ENCODE measurements around the gene F5.
"Not testable (repeated sequence)": the region's sequence is repeated elsewhere in the genome, so short reads cannot be mapped to it uniquely, and the experiment has no call there.

F5 gene

DNA sequence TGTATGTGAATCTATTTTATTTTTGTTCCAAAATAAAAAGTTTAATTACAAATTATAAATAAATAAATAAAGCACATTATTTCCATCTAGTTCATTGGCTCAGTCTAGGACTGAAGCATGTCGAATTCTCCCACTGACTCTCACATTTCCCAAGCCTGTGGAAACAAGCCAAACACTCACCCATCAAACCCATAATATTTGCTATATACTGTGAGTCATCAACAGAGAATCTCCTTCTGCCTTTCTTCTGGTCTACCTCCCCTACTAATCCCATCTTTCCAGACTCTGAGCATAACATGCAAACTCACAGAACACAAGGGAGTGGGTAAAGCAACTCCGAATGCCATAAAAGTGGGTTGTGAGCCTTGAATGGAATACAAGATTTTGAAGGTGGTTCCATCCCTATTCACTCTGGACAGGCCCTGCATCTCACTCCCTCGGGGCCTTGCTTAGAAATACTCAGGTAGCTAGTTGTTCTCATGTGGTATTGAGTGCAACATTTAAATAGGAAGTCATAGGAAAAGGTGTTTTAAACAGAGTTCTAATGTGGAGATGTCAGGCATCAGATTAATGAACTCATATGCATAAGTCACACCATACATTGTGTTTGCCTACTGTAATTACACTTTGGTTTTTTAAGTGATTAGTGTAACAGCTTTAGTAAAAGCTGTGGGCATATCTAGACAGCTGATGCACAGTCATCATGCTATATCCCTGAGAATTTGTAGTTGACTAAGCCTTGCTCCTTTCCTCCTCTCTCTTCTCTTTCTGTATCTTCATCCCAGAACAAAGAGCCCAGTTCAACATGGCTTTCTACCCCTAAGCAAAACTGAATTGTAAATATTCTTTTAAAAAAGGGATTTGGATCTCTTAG, 47.0 kb downstream of the F5 start:
- DNase-seq: no peak

DNA sequence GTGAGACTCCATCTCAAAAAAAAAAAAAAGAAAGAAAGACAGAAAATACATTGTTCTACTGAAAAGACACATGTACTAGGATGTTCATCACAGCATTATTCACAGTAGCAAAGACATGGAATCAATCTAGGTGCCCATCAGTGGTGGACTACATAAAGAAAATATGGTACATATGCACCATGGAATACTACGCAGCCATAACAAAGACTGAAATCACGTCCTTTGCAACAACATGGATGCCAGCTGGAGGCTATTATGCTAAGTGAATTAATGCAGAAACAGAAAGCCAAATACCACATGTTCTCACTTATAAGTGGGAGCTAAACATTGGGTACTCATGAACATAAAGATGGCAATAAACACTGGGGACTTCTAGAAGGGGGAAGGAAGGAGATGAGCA, 51.6 kb downstream of the F5 start:
- DNase-seq: no peak

- not testable (repeated sequence) for DNase-seq
Measured at GRCh38 chr1:169533528-169534190, 52.6 kb downstream of the F5 start.

- DNase-seq: no peak
Measured at GRCh38 chr1:169530448-169530847, 55.8 kb downstream of the F5 start.

DNA sequence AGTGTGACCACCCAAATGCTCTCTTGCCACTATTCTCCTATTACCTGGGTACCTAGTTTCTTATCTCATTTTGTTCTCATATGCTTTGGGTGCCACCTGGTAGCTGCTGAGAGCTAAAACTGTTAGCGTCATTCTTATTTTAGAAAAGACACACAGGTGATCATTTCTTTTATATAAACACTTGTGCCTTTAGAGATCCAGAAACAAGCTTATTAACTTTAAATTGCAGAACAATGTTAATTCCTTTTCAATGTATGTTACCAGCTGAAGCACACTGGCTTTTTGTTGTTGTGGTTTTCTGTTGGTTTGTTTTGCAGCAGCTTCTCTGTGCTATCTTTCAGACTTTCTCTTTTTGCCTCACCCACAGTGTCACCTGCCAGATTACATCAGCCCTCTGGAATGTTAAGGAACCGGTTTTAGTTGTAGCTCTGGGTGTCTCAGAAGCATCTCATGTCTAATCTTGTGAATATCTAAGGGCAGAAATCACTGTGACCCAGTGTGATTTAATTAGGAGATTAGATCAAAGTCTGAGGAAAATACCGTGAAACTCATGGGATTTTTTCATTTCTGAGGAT, 57.1 kb downstream of the F5 start:
- DNase-seq: no peak

DNA sequence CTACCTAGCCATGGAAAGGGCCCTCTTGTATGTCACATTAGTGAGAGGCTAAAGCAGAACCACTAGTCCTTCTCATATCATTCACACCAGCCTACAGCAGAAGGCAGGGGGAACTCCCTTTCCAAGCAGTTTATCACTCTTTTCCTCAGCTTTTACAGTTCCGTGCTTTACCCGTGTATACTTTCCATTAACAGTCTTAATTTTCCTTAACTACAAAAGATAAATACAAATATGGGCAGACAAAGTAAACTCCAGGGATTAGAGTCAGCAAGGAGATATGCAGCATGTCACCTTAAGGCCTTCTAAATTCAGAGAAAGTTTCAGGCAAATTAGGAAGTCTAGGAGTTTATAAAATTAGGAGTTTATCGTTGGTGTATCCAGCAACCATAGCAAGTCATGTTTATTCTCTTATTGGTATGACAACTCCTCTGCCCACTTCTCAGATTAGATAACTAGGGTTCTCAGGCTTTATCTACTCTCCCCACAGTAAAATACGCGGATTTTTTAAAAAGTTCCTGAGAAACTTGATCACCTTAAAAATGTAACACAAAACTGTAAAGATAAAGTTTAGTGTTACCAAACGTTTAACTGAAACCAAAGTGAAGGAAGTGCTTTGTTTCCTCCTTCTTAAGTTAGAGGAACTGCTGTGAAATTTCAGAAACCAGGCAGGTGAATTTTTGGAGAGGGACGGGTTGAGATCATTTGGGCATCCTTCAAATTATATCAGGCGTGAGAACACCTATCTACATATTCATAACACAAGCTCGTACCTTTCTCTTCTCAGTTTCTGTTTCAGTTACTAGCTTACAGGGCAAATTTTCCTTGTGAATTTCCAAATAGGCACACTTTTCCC, 57.8 kb downstream of the F5 start:
- DNase-seq: no peak

- DNase-seq: no peak
Measured at GRCh38 chr1:169527451-169528214, 58.6 kb downstream of the F5 start.

GRCh38 chr1:169527001-169527400, 59.3 kb downstream of the F5 start:
- DNase-seq: no peak

DNA sequence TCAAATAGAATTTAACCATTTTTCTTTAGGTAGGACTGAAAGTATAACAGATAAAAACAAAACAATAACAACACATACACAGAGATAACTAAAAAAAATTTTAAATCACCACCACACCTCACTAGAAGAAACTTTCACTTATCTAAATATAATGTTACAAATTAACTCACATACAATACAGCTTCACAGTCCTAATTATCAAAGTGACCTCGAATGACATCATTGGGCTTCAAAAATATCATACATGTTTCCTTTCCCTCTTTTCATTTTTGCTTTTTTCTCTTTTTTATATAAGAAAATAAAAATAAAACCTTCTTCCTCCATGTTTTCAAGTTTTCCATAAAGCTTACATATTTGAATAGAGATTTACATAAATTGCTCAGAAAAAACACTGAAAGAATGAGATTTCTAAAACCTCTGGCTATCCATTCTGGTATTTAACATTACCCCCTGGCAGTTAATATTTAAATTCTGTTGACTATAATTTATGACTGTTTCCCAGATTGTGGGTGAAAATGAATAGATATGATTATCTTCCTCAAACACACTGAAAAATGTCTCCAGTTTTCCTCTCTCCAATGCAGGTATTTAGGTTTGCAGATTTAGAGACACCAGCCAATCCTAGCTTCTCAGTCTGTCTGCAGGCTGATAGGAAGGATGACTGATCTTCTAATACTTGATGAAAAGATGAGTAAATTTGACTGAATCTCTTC, 60.0 kb downstream of the F5 start:
- DNase-seq: no peak

DNA sequence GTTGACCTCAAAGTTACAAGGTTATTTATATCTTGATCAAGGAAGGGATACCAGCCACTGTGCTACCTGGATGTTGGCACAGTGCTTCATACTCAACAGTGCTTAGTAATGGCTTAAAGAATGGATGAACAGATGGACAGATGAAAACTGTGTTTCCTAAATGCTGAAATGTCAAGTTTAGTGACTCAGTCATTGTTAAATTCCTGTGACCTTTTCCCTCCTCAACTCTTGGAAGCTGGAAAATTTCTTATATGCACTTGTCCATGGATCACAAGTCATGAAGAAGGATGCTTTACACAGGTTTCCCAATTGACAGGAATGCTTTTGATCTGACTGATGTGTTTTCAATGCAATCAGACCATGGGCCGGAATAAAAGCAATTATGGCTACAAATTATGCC, 60.9 kb downstream of the F5 start:
- no peak for DNase-seq

- no peak for DNase-seq
Measured at GRCh38 chr1:169523904-169524303, 62.4 kb downstream of the F5 start.

DNA sequence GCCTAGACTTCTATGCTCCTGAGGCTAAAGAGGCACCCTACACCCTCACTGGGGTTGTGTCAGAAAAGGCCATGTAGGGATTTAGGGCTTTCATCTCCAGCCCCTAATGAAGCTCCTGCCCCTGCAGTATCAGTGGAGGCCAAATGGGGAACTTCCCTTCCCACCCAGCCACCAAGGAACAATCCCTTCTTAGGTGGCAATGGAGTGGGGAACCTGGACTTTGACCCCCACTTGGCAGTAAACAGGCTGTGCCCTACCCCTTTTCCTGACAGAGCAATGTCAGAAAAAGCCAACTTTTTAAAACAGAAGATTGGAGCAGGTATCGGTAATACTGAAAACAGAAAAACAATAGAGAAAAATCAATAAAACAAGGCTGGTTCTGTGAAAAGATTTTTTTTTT, 65.1 kb downstream of the F5 start:
- no peak for DNase-seq

DNA sequence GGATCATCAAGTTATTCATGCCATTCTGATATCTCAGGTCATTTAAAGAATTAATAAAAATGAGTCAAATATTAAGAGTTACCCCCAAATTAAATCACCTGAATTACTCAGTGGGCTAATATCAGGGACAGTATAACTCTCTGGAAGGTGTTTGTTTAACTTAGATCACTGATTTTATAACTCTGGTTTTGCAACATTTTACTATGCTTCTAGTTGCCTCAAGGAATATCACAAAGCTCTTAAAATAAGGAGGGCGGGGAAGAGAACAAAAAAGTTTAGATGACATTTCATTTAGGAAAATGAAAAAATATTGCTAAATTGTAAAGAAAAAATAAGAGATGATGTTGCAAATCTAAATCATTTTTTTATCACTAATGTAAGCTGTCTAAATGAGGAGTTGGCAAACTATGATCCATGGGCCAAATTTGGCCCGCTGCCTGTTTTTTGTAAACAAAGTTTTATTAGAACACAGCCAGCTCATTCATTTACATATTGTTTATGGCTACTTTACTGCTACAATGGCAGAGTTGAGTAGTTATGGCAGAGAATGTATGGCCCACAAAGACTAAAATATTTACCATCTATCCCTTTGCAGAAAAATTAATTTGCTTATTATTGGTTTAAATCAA, 68.6 kb downstream of the F5 start:
- DNase-seq: no peak

DNA sequence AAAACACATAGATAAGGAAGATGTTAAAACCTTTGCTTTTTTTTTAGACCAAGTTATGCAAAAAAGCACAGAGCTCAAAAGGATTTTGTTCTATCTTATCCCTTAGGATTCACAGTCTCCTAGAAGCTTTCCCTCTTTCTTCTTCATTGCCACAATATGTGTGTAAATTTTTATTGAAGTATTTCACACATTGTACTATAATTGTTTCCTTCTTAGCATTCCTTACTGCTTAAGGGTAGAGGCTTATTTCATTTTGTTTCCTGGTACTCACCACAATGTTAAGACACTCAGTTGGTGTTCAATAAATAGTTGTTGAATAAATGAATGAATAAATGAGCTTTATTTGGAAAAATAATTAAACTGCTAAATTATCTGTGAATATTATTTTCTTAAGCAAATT, 70.6 kb downstream of the F5 start:
- no peak for DNase-seq

DNA sequence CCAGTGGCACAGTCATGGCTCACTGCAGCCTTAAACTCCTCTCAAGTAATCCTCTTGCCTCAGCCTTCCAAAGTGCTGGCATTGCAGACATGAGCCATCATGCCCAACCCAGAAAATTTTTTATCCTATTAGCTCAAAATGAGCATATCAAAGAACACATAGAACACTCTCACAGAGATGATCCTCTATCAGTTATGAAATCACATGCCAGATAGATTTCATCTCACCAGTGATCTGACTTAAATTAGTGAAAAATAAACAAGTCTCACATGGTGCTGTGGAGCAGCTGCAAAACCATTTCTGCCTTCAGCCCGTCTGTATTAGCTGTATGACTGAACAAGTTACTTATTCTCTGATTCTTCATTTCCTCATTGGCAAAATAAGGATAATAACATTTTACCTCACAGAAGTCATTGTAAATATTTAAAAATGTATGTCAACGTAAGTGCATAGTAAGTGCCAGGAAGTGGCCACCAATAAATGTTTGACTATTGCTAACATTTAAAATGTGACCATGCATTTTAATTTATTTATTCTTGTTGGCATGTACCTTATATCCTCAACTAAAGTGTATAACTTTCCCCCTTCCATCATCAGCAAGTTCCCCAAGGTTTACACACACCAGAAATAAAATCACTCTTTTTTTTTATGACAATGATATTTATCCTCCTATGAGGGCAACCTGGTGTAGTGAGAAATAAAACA, 71.6 kb downstream of the F5 start:
- no peak for DNase-seq

DNA sequence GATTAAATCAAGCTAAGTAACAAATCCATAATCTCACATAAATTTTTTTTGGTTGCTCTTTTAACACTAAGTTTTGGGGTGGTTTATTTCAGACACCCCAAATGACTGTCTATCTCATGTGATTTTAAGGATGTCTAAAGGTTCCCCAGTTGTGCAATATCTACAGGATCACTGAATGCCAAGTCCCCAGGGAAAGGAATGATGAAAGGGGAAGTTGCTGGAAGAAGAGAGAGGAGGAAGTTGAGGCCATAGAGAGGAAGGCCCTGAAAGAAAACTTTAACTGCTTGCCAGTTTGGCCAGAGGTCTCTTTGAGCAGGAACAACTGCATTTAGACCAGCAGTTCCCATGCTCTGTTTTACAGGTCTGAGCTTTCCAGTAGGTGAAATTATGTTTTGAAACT, 73.1 kb downstream of the F5 start:
- no peak for DNase-seq

- DNase-seq: no peak
Measured at GRCh38 chr1:169511316-169512005, 74.8 kb downstream of the F5 start.

DNA sequence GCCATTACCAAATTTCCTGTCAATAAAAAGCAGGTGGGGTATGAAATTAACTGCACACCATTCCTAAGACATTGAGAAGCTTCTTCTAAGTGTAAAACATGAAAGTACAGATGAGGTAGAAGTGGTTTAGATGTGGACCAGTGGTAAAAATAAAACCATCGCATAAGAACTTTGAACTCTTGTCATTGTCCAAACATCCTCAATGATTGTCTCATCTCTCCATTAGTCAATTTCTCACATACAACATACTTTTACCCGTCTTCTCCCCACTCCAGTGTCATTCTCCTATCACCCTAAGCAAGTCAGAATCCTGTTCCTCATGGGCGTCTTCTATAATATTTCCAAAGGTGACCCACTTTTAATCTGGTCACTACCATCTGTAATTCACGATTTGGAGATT, 76.2 kb downstream of the F5 start:
- no peak for DNase-seq

- no peak for DNase-seq
Measured at GRCh38 chr1:169509354-169509753, 76.9 kb downstream of the F5 start.

Measured in SIG-M5 (cell line).